ENCODE measurements around the gene LY6G6D. TPM values are rescaled to one million over a fixed set of nuclear protein-coding genes. Genes with fewer than 3 reads are reported as not detected.

Gene LY6G6D
- total and polyA plus RNA-seq, 2 of the 13 experiments (the other 11 are each of a cell fraction or from before 2014, with no cell fraction given): not detected

DNA sequence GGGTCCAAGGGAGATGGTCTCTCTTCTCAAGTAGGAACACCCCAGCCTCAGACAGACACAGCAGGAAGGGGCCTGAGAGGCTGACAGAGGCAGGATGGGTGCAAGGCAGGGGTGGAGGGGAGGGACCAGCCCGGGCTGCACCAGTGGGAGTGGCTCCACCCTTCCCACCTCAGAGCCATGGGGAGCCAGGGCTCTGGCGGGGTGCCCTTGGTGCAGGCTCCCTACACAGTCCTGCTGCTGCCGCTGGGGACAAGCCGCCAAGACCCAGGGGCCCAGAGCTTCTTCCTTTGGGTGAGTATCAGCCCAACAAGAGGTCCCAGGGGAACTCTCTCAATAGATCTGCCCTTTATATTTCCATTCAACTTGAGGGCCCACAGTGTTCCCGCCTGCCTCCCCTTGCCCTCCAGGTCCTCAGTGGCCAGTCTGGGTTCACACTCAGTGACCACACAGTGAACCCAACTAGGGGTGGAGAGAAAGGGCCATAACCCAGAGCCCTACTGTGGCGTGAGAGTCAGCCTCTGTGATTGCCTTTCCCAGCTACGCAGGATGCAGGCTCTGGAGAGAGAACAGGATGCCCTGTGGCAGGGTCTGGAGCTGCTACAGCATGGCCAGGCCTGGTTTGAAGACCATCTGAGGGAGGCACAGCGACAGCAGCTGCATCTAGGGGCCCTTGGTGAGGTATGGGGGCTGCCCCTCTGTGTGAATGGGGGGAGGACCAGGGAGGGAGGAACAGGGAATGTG lies 47.9 kb downstream of the LY6G6D start (continued):
- TF ChIP-seq, protein P1, sequence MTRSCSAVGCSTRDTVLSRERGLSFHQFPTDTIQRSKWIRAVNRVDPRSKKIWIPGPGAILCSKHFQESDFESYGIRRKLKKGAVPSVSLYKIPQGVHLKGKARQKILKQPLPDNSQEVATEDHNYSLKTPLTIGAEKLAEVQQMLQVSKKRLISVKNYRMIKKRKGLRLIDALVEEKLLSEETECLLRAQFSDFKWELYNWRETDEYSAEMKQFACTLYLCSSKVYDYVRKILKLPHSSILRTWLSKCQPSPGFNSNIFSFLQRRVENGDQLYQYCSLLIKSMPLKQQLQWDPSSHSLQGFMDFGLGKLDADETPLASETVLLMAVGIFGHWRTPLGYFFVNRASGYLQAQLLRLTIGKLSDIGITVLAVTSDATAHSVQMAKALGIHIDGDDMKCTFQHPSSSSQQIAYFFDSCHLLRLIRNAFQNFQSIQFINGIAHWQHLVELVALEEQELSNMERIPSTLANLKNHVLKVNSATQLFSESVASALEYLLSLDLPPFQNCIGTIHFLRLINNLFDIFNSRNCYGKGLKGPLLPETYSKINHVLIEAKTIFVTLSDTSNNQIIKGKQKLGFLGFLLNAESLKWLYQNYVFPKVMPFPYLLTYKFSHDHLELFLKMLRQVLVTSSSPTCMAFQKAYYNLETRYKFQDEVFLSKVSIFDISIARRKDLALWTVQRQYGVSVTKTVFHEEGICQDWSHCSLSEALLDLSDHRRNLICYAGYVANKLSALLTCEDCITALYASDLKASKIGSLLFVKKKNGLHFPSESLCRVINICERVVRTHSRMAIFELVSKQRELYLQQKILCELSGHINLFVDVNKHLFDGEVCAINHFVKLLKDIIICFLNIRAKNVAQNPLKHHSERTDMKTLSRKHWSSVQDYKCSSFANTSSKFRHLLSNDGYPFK (CRISPR knock-in tag; IDR thresholded peaks at IDR 0.05; ENCODE audit: borderline replicate concordance): peak; percentile 27; the same call in 1 of the 2 replicates
- TF ChIP-seq ZNF230 (CRISPR knock-in tag; IDR thresholded peaks at IDR 0.05) (0 out of 2 replicates have a peak, but pooled peaks have one; percentile 41), AGO2 (optimal IDR thresholded peaks at IDR 0.05; ENCODE audit: low read depth, low read length) (peak; percentile 56)

DNA sequence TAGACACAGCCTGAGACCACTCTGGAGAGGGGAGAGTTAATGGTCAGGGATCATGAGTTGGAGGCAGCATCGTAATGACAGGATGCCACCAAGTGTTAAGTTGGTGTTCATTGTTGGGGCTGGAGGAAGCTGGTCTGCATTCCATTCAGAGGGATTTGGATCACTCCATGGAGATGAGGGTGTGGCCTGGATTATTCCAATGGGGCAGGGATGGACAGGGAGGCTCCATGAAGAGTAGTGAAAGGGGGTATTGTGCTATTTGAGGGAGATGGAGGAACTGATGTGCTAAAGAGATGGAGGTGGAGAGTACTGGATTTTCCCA lies 48.4 kb downstream of the LY6G6D start:
- no peak overlapping the region for H2AFZ ChIP-seq (ENCODE audit: low read length)
- BruUV-seq (replicated peaks): no TSS peak
- intact Hi-C loops (cut with micrococcal nuclease; ENCODE audit: unreplicated experiment): no loop called here
- H4K20me1 ChIP-seq (ENCODE audit: insufficient read depth, low read length): no peaks in the 10 kb centered on the region
- H3K4me3 ChIP-seq (replicated peaks in 1 of 3; ENCODE audit: insufficient read depth in 1 of 3, low read depth in 2 of 3, low read length in 3 of 3): no peak overlapping the region
- H3K4me2 ChIP-seq (ENCODE audit: low read depth, low read length): no peak overlapping the region
- FAIRE-seq (peak; percentile 34), DNase-seq (ENCODE audit: low spot score) (peak; percentile 68), ATAC-seq (peak; percentile 10)
- H3K36me3 ChIP-seq (replicated peaks in 1 of 2; ENCODE audit: control insufficient read depth in 1 of 2, insufficient read depth in 2 of 2, low read length in 2 of 2): peaks cover 0 to 2% of the 10 kb centered on the region in 2 experiments; a peak in 3 of 5 replicates
- 20% methylated on average over 1 of the region's 1 CpG for whole genome bisulfite sequencing (ENCODE audit: low lambda C conversion rate)
- POLR2A ChIA-PET: interaction anchor here (1.0 to 1.6 kb wide), 2 partner anchors 25 to 27 kb away, joined by 3 to 10 read pairs; partner anchors contain the start of gene CLIC1
- no peaks in the 10 kb centered on the region for H3K27me3 ChIP-seq (ENCODE audit: control insufficient read depth in 1 of 2, insufficient read depth in 2 of 2, low read length in 2 of 2)
- H3K9ac ChIP-seq (ENCODE audit: insufficient read depth, low read depth, low read length): no peak overlapping the region
- H3K27ac ChIP-seq (ENCODE audit: extremely low read length, insufficient read depth, low read length): no peak overlapping the region
- in situ Hi-C loops (cut with HindIII; ENCODE audit: extremely low pct_ligation_motif_present, low pct_unique_long_range_greater_than_20kb): no loop called here
- no peaks in the 10 kb centered on the region for H3K9me3 ChIP-seq (ENCODE audit: low read length)
- H3K4me1 ChIP-seq (ENCODE audit: insufficient read depth, low read length): peaks cover 47% of the 10 kb centered on the region
- CTCF ChIA-PET (ENCODE audit: low intra/inter-chr PET ratio, low total read pairs): no interaction called here
- no peaks in the 10 kb centered on the region for H3K79me2 ChIP-seq (ENCODE audit: insufficient read depth, low read length)
- TF ChIP-seq SP4 (CRISPR knock-in tag; IDR thresholded peaks at IDR 0.05) (no peak), SMC3 (IDR thresholded peaks at IDR 0.05; ENCODE audit: low read length) (peak; percentile 49; the same call in 1 of the 2 replicates), ZNF670 (CRISPR knock-in tag; IDR thresholded peaks at IDR 0.05; ENCODE audit: borderline replicate concordance) (no peak), IKZF1 (IDR thresholded peaks at IDR 0.05) (no peak), RXRB (CRISPR knock-in tag; IDR thresholded peaks at IDR 0.05; ENCODE audit: borderline replicate concordance) (peak; percentile 41; the same call in 1 of the 2 replicates), HDAC1 (CRISPR knock-in tag; IDR thresholded peaks at IDR 0.05) (no peak), ZNF614 (CRISPR knock-in tag; IDR thresholded peaks at IDR 0.05; ENCODE audit: borderline replicate concordance) (0 out of 2 replicates have a peak, but pooled peaks have one; percentile 12), ZNF772 (CRISPR knock-in tag; IDR thresholded peaks at IDR 0.05) (no peak), FOXC1 (CRISPR knock-in tag; IDR thresholded peaks at IDR 0.05; ENCODE audit: borderline replicate concordance) (no peak), ZNF619 (CRISPR knock-in tag; IDR thresholded peaks at IDR 0.05) (no peak), CCAR2 (optimal IDR thresholded peaks at IDR 0.05; ENCODE audit: low read depth, low read length) (no peak)
- TF ChIP-seq, protein P2, sequence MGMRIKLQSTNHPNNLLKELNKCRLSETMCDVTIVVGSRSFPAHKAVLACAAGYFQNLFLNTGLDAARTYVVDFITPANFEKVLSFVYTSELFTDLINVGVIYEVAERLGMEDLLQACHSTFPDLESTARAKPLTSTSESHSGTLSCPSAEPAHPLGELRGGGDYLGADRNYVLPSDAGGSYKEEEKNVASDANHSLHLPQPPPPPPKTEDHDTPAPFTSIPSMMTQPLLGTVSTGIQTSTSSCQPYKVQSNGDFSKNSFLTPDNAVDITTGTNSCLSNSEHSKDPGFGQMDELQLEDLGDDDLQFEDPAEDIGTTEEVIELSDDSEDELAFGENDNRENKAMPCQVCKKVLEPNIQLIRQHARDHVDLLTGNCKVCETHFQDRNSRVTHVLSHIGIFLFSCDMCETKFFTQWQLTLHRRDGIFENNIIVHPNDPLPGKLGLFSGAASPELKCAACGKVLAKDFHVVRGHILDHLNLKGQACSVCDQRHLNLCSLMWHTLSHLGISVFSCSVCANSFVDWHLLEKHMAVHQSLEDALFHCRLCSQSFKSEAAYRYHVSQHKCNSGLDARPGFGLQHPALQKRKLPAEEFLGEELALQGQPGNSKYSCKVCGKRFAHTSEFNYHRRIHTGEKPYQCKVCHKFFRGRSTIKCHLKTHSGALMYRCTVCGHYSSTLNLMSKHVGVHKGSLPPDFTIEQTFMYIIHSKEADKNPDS (CRISPR knock-in tag; IDR thresholded peaks at IDR 0.05): no peak
- TF ChIP-seq, protein P1 (CRISPR knock-in tag; IDR thresholded peaks at IDR 0.05; ENCODE audit: borderline replicate concordance): no peak; the same call in 1 of the 2 replicates

All from HepG2 (cell line).